Ovary (tissue), 3 donors: ENCODE measurements around the gene NUTM1.

Experiments
- CTCF ChIP-seq, 3 donors: fragments of 450-650 bp in 2 of 3; fragments of 200-600 bp in 1 of 3; IDR thresholded peaks; one replicate each; pipeline versions ENCODE4 v1.5.1 to v1.8.0; 2016 to 2022; ENCODE audit warnings: antibody characterized with exemption in 3 of 3, mild to moderate bottlenecking in 1 of 3
- POLR2A ChIP-seq: fragments of 450-650 bp; IDR thresholded peaks from one replicate; pipeline ENCODE4 v1.6.1; 2017; ENCODE audit warnings: antibody characterized with exemption, mild to moderate bottlenecking, moderate library complexity
- donor health status: DM: no; HTN: no; CAD: no.

DNA sequence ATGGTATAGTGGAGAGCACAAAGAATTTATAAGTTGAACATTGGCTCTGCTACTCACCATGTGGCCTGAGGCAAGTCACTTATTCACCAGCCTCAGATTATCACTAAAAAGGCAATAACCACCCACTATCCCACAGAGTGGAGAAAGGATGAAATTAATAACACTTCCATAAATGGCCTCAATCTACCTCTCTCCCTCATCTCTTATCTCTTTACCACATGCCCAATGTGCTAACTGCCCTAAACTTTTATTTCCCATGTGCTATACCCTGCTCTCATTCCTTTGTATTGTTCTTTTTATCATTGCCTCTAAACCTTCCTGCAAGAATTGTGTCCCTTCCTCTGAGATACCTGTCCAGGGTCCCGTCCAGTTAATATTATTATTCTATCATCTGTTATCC, 31.6 kb upstream of the NUTM1 start:
- no peak for TF ChIP-seq CTCF (IDR thresholded peaks at IDR 0.05)
- no peak for TF ChIP-seq POLR2A
